Measurements from ENCODE around the gene FAM114A1.

DNA sequence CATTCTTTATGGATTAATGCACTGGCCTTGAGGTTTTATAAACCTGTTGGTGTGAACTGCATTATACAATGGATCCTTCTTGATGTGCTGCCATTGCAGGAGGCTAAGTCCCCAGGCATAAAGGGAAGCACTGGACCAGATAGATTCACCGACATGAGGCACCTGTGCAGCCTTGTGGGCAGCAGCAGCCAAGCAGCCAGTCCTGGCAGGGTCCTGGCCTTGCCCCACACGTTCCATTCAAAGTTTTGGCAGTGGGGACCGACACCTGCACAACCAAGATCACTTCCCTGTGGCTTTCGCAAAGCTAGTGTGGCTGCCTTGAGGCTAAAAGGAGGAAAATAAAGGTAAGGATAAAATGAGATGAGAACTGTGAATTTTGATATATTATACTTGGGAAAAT, 111.5 kb downstream of the FAM114A1 start:
- TF ChIP-seq, protein P1, sequence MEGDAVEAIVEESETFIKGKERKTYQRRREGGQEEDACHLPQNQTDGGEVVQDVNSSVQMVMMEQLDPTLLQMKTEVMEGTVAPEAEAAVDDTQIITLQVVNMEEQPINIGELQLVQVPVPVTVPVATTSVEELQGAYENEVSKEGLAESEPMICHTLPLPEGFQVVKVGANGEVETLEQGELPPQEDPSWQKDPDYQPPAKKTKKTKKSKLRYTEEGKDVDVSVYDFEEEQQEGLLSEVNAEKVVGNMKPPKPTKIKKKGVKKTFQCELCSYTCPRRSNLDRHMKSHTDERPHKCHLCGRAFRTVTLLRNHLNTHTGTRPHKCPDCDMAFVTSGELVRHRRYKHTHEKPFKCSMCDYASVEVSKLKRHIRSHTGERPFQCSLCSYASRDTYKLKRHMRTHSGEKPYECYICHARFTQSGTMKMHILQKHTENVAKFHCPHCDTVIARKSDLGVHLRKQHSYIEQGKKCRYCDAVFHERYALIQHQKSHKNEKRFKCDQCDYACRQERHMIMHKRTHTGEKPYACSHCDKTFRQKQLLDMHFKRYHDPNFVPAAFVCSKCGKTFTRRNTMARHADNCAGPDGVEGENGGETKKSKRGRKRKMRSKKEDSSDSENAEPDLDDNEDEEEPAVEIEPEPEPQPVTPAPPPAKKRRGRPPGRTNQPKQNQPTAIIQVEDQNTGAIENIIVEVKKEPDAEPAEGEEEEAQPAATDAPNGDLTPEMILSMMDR (IDR thresholded peaks at IDR 0.05; ENCODE audit: insufficient read depth, low read length), result no peak
- TF ChIP-seq POLR2AphosphoS5 (IDR thresholded peaks at IDR 0.05; ENCODE audit: low read depth) (no peak), SPI1 (IDR thresholded peaks at IDR 0.05; ENCODE audit: borderline replicate concordance, low read depth) (no peak), GABPA (IDR thresholded peaks at IDR 0.05; ENCODE audit: low read depth) (no peak), REST (IDR thresholded peaks at IDR 0.05; ENCODE audit: insufficient replicate concordance, low read depth) (no peak)
